Measurements from ENCODE around the gene PRDX2. TPM values are rescaled to one million over a fixed set of nuclear protein-coding genes. Genes with fewer than 3 reads are reported as not detected.
A peak's percentile ranks its signal among the peaks of the same experiment; 100 is the strongest.

Gene PRDX2
- polyA plus RNA-seq, 5 donors = 197 to 304 (median 214) TPM

- DNase-seq = no peak
These were observed 7.2 kb downstream of the PRDX2 start for GRCh38 chr19:12794196-12794941.

GRCh38 chr19:12793290-12794195, 8.1 kb downstream of the PRDX2 start:
- peak; percentile 97 to 98 for DNase-seq

- no peak for DNase-seq
These were observed 8.7 kb downstream of the PRDX2 start for GRCh38 chr19:12792853-12793289.

DNA sequence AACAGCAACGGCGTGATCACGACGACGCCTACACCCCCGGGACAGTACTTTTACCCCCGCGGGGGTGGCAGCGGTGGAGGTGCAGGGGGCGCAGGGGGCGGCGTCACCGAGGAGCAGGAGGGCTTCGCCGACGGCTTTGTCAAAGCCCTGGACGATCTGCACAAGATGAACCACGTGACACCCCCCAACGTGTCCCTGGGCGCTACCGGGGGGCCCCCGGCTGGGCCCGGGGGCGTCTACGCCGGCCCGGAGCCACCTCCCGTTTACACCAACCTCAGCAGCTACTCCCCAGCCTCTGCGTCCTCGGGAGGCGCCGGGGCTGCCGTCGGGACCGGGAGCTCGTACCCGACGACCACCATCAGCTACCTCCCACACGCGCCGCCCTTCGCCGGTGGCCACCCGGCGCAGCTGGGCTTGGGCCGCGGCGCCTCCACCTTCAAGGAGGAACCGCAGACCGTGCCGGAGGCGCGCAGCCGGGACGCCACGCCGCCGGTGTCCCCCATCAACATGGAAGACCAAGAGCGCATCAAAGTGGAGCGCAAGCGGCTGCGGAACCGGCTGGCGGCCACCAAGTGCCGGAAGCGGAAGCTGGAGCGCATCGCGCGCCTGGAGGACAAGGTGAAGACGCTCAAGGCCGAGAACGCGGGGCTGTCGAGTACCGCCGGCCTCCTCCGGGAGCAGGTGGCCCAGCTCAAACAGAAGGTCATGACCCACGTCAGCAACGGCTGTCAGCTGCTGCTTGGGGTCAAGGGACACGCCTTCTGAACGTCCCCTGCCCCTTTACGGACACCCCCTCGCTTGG, 9.3 kb downstream of the PRDX2 start:
- peak in 1 of 2 donors; percentile 60 for DNase-seq

- peak; percentile 95 to 96 for DNase-seq
These were observed 10.1 kb downstream of the PRDX2 start, which contains the start of gene JUNB for GRCh38 chr19:12791345-12792050. JUNB (plus strand) TSS chr19:12791486; CDS start chr19:12791772, 286 bp downstream.

DNA sequence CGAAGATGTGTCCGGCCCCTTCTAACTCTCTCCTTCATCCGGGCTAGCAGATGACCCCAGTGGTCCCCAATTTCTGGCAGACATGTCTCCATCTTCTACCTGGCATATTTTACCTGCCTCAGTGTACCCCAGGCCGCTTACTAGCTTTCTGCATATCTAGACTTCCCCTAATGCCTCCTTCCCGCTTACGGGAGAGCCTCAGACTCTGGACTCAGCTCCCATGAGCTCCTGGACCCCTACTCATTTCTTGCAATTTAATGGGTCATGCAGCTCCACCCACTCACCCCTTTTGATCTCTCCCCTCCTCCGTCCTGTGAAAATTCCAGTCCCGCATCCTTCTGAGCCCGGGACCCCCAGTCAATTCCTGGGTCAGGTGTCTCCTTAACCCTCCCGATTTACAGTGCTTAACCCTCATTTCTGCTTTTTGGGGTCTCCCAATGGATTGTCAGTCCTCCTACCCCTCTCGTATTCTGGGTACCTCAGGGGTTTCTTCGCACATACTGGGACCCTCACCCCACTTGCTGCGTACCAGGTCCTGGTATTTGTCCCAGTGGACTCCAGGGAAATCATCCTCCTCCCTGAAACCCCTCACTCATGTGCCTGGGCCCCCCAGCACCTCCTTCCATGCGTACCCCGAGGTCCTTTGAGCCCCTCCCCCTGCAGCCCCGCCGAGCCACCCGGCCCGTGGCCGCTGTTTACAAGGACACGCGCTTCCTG, 10.8 kb downstream of the PRDX2 start:
- no peak for DNase-seq

GRCh38 chr19:12789904-12790619, 11.5 kb downstream of the PRDX2 start:
- peak; percentile 95 to 97 for DNase-seq

DNA sequence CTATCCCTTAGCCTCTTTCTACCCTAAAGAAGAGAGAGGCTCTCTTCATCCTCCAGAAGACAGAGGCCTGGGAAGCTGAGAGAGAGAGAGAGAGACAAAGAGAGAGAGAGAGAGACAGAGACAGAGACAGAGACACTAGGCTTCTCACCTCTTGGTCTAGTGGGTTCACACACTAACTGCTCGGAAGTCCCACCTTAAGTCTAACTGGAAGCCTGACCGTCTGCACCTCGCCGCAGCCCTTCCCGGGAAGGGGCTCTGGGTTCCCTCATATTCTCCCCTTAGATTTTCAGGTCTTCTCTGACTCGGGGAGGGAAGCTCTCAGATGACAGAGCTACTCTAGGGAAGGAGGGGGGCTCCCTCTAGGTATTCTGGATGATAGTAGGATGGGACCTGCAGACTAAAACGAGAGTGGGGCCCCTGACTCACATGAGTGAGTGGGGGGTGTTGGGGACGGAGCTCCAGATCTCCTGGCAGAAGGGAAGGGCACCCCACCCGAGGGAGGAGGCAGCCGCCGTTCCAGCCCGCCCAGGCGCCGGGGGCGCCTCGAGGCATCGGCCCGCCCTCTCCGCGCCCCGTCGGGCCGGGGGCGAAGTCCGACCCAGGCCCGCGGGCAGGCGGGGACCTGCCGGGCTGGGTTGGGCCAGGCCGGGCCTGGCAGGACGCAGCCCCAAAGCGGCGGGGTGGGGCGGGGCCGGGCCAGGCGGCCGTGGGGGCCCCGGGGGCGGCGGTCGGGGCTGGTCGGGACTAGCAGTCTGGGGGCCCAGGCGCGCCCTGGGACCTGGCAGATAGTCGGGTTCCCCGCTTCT, 12.3 kb downstream of the PRDX2 start:
- DNase-seq = peak in 1 of 2 donors; percentile 39

DNA sequence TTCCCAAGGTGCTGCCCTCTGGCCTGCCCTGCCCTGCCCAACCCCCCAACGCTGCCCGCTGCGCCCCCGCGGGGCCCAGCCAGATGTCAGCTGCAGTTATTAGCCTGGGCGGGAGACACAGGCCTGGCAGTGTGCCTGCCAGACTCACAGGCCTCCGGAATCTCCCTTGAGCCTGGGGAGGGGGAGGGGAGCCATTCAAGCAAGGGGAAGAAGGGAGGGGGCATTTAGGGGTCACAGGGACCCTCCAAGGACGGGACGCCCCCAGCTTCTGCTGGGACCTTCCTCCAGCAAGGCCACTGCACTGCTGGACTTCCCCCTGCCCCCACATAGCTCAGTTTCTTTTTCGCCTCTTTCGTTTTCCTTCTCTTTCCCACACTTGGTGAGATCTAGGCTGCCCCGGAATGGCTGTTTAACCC, 12.9 kb downstream of the PRDX2 start:
- DNase-seq = peak; percentile 84

GRCh38 chr19:12788042-12788681, 13.4 kb downstream of the PRDX2 start:
- peak in 1 of 2 donors; percentile 50 for DNase-seq

DNA sequence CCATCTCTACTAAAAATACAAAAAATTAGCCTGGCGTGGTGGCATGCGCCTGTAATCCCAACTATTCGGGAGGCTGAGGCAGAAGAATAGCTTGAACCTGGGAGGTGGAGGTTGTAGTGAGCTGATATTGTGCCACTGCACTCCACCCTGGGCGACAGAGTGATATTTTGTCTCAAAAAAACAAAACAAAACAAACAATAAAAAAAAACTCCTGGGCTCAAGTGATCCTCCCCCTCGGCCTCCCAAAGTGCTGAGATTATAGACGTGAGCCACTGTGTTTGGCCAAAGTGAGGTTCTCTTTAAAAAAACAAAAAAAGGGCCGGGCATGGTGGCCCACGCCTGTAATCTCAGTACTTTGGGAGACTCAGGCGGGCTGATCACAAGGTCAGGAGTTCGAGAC, 14.1 kb downstream of the PRDX2 start:
- no peak for DNase-seq

- DNase-seq = no peak
These were observed 14.6 kb downstream of the PRDX2 start for GRCh38 chr19:12786952-12787351.

DNA sequence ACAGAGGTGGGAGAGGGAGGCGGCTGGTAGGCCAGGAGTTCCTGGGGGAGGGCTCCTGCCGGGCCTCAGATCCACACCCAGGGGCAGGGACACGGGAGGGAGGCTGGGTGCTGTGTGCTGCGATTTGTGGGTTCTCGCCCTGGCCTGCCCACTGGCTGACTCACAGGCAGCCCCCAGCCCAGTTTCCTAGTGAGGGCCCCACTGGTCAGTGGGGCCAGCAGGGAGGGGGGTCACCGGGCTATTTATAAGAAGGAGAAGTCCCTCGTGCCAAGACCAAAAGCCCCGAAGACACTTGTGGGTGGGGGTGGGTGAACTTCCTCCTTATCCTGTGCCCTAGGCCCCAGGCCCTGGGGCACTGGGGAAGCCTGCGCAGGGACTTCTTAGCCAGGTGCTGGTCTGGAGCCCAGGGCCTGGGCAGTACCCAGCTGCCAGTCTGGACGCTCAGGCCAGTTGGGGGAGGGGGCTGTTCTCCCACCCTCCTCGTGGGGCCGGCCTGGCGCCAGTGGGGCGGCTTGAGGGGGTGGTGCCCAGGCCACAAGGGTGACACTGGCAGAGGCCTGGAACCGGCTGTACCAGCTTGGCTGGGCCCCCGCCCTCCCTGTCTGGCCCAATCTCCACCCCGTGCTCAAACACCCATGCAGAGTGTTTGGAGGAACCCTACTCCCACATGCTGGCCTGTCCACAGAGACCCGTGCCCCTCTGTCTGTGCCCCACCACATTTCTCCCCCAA, 15.3 kb downstream of the PRDX2 start:
- DNase-seq = peak in 1 of 2 donors; percentile 46

GRCh38 chr19:12785431-12786031, 16.1 kb downstream of the PRDX2 start:
- no peak for DNase-seq

DNA sequence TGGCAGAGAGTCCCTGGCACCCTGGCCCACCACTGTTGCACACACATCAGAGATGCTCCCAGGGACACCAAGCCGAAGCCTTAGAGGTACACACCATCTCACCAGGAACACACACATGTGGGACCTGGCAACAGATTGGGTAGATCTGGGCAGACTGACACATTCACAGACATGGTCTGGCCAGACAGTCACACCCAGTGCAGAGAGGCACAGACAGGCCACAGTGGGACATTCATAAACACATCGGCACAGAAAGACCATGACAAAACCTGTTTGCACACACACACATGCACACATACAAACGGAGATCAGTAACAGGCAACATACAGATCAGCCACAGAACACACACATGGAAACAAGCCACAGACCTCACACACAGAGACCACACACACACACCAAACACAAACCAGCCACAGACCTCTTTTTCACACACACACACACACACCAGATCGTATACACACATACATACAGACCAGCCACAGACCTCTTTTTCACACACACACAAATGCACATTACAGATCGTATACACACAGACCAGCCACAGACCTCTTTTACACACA, 16.6 kb downstream of the PRDX2 start:
- DNase-seq = peak in 1 of 2 donors; percentile 34

DNA sequence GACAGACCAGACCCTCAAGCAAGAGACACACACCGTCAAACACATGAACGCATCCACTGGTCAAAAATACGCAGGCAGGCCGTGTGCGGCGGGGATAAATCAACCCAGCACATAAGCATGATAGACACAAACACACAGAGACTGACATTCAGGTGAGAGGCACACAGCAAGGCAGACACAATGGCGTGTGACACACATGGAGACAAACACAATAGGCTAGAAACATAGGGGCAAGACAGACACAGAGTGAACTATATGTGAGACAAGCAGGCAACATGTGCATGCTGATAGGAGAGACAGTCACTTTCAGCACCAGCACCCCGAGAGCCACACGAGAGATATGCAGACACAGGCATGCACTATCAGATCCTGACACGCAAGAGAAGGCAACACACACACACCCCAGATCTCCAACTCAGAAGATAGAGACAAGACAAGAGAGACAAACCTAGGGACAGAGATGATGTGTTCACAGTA, 17.2 kb downstream of the PRDX2 start:
- no peak for DNase-seq

Data from right lung (tissue), 5 donors.